SK-N-SH (cell line): ENCODE data around the gene CLMN. TPM values are rescaled to one million over a fixed set of nuclear protein-coding genes. Genes with fewer than 3 reads are reported as not detected.

ENCODE experiments used
- CTCF ChIA-PET: fragments of 300-600, 350-600 bp; formaldehyde crosslinking; extraction: SDS; loops from one replicate; lab custom pipeline; 2021; lab: Yijun Ruan, JAX
- POLR2A ChIA-PET: fragments of 350-600 bp; sonication (Branson Sonifier 250); formaldehyde crosslinking; extraction: SDS; loops from one replicate; lab custom pipeline; 2020; ENCODE audit warnings: antibody characterized with exemption, inconsistent platforms; lab: Yijun Ruan, JAX
- DNase-seq: peaks from one replicate; pipeline ENCODE4 v3.0.0; 2012
- H2AFZ ChIP-seq: fragments of 200-600 bp; sonication (generic); 2 replicates; pipeline ENCODE4 v1.8.1; 2016; ENCODE audit warnings: antibody characterized with exemption, mild to moderate bottlenecking, low read depth
- H3F3A ChIP-seq: fragments of 200-600 bp; sonication (generic); replicated peaks from 2 replicates; pipeline ENCODE3; 2016; ENCODE audit warnings: antibody characterized with exemption, mild to moderate bottlenecking; ENCODE audit not compliant: insufficient read depth
- H3K27ac ChIP-seq, 2 experiments: fragments of 200-500 bp in 1 of 2; fragments of 200-600 bp in 1 of 2; sonication (Bioruptor generic) in 1 of 2; sonication (generic), shearing (Covaris generic) in 1 of 2; 2 replicates each; pipeline versions ENCODE4 v1.5.1 to v1.6.1; 2014 to 2016; ENCODE audit warnings: low read depth in 2 of 2, inconsistent platforms in 1 of 2, low read length in 1 of 2, mild to moderate bottlenecking in 1 of 2, mixed read lengths in 1 of 2
- H3K27me3 ChIP-seq: fragments of 200-600 bp; sonication (generic), shearing (Covaris generic); 2 replicates; pipeline ENCODE4 v1.6.1; 2016; ENCODE audit warnings: mixed run types; ENCODE audit not compliant: insufficient read depth
- H3K36me3 ChIP-seq, 2 experiments: fragments of 200-500 bp in 1 of 2; fragments of 200-600 bp in 1 of 2; sonication (Bioruptor generic) in 1 of 2; sonication (generic) in 1 of 2; replicated peaks in 1 of 2; 2 replicates each; pipeline versions ENCODE3 to v1.5.1; 2014 to 2016; ENCODE audit warnings: low read length in 1 of 2, mild to moderate bottlenecking in 1 of 2; ENCODE audit not compliant: insufficient read depth in 2 of 2, control insufficient read depth in 1 of 2
- H3K4me1 ChIP-seq, 2 experiments: fragments of 200-500 bp in 1 of 2; fragments of 200-600 bp in 1 of 2; sonication (Bioruptor generic) in 1 of 2; sonication (generic), shearing (Covaris generic) in 1 of 2; 2 replicates each; pipeline versions ENCODE4 v1.5.1 to v1.6.1; 2014 to 2016; ENCODE audit warnings: low read depth in 1 of 2, low read length in 1 of 2, mixed run types in 1 of 2; ENCODE audit not compliant: insufficient read depth in 2 of 2, control insufficient read depth in 1 of 2
- H3K4me2 ChIP-seq: fragments of 200-600 bp; sonication (generic), shearing (Covaris generic); 2 replicates; pipeline ENCODE4 v1.6.1; 2017; ENCODE audit warnings: mixed run types
- H3K4me3 ChIP-seq, 2 experiments: fragments of 200-500 bp in 1 of 2; fragments of 200-600 bp in 1 of 2; sonication (Bioruptor generic) in 1 of 2; sonication (generic), shearing (Covaris generic) in 1 of 2; 2 replicates each; pipeline versions ENCODE4 v1.5.1 to v1.8.1; 2014 to 2016; ENCODE audit warnings: low read depth in 2 of 2, inconsistent platforms in 1 of 2, low read length in 1 of 2, mild to moderate bottlenecking in 1 of 2, mixed read lengths in 1 of 2, moderate library complexity in 1 of 2
- H3K79me2 ChIP-seq: fragments of 200-600 bp; sonication (generic); 2 replicates; pipeline ENCODE4 v1.8.1; 2017; ENCODE audit warnings: mild to moderate bottlenecking; ENCODE audit not compliant: insufficient read depth
- H3K9ac ChIP-seq: fragments of 200-600 bp; sonication (generic); 2 replicates; pipeline ENCODE4 v1.6.1; 2017; ENCODE audit warnings: mixed run types
- H3K9me2 ChIP-seq: fragments of 200-600 bp; sonication (generic); 2 replicates; pipeline ENCODE4 v1.6.1; 2017; ENCODE audit warnings: mixed run types
- H3K9me3 ChIP-seq: fragments of 200-600 bp; sonication (generic); 2 replicates; pipeline ENCODE4 v1.6.1; 2017; ENCODE audit warnings: mixed run types, mild to moderate bottlenecking, moderate library complexity
- H4K20me1 ChIP-seq: fragments of 200-600 bp; sonication (generic); 2 replicates; pipeline ENCODE4 v1.6.1; 2017; ENCODE audit warnings: mild to moderate bottlenecking, mixed run types; ENCODE audit not compliant: insufficient read depth
- ELF1 ChIP-seq: IDR thresholded peaks from 2 replicates; pipeline ENCODE4 v1.4.0; 2012
- EZH2phosphoT487 ChIP-seq: fragments of 200-600 bp; sonication (generic); IDR thresholded peaks from 2 replicates; pipeline ENCODE4 v1.6.1; 2017; ENCODE audit warnings: low read depth, mixed run types, mild to moderate bottlenecking, antibody characterized with exemption, moderate library complexity, borderline replicate concordance
- FOXJ3 ChIP-seq: sonication (generic); formaldehyde crosslinking; IDR thresholded peaks from 2 replicates; pipeline ENCODE4 v1.5.1; 2020; ENCODE audit warnings: mild to moderate bottlenecking, missing genetic modification reagents
- GABPA ChIP-seq: IDR thresholded peaks from 2 replicates; pipeline ENCODE4 v1.4.0; 2012; ENCODE audit warnings: low read depth, mild to moderate bottlenecking
- GATA2 ChIP-seq: sonication (generic); formaldehyde crosslinking; IDR thresholded peaks from 2 replicates; pipeline ENCODE4 v1.5.0; 2020; ENCODE audit warnings: mild to moderate bottlenecking, missing genetic modification reagents
- IRF3 ChIP-seq: fragments of 150-350 bp; IDR thresholded peaks from 2 replicates; pipeline ENCODE4 v1.6.1; 2016; ENCODE audit warnings: mild to moderate bottlenecking, low read depth, low read length
- JUND ChIP-seq: IDR thresholded peaks from 2 replicates; pipeline ENCODE4 v1.4.0; 2012
- MXI1 ChIP-seq: IDR thresholded peaks from 2 replicates; pipeline ENCODE4 v1.6.1; 2012; ENCODE audit warnings: mild to moderate bottlenecking, low read depth, low read length, improper control_type of control experiment
- RAD21 ChIP-seq: IDR thresholded peaks from 2 replicates; pipeline ENCODE4 v1.6.1; 2012; ENCODE audit warnings: mild to moderate bottlenecking, low read length
- REST ChIP-seq: IDR thresholded peaks from 2 replicates; pipeline ENCODE4 v1.6.1; 2012; ENCODE audit warnings: mild to moderate bottlenecking, low read depth, low read length, moderate library complexity
- RXRA ChIP-seq: IDR thresholded peaks from 2 replicates; pipeline ENCODE4 v1.4.0; 2012; ENCODE audit warnings: low read depth, mild to moderate bottlenecking, borderline replicate concordance
- SMC3 ChIP-seq: IDR thresholded peaks from 2 replicates; pipeline ENCODE4 v1.6.1; 2012; ENCODE audit warnings: low read depth, low read length, improper control_type of control experiment
- TAF1 ChIP-seq: IDR thresholded peaks from 2 replicates; pipeline ENCODE4 v1.6.1; 2012; ENCODE audit warnings: low read depth, mild to moderate bottlenecking, low read length, moderate library complexity, borderline replicate concordance
- TEAD4 ChIP-seq: IDR thresholded peaks from 2 replicates; pipeline ENCODE4 v1.4.0; 2012; ENCODE audit warnings: mild to moderate bottlenecking, borderline replicate concordance; ENCODE audit not compliant: insufficient read depth
- USF2 ChIP-seq: fragments of 150-350 bp; IDR thresholded peaks from 2 replicates; pipeline ENCODE4 v1.6.1; 2017; ENCODE audit warnings: antibody characterized with exemption, low read length, low read depth, borderline replicate concordance
- WGBS: methylation state at CpG from one replicate; pipeline ENCODE4 v1.1.6; 2017; ENCODE audit warnings: low lambda C conversion rate; 5-methylcytosine and 5-hydroxymethylcytosine counted together
- polyA plus RNA-seq, 3 experiments: library from polyadenylated mRNA; depleted of rRNA; stranded (reverse); fragments of >200 nt; gene quantifications; 2 replicates each; pipeline ENCODE4 v1.2.3, GENCODE V29; 2012

Gene CLMN
- polyA plus RNA-seq, 1 of the 3 experiments (the other 2 are of a cell fraction) = 1.4 TPM

GRCh38 chr14:95295600-95296376, 23.9 kb downstream of the CLMN start:
- H3K4me1 ChIP-seq = peaks cover 9 to 18% of the 10 kb centered on the region in 2 experiments; a peak in 2 of 4 replicates
- no peaks in the 10 kb centered on the region for H3K36me3 ChIP-seq
- H3K9me3 ChIP-seq = no peaks in the 10 kb centered on the region
- H3K9ac ChIP-seq = no peak overlapping the region
- no peak overlapping the region for H3K4me3 ChIP-seq
- H3K9me2 ChIP-seq = no peaks in the 10 kb centered on the region
- no peak overlapping the region for H3K4me2 ChIP-seq
- no peaks in the 10 kb centered on the region for H3K27me3 ChIP-seq
- WGBS = 91% methylated on average over 6 of the region's 6 CpGs
- no peak overlapping the region for H3K27ac ChIP-seq
- no peaks in the 10 kb centered on the region for H4K20me1 ChIP-seq
- ChIA-PET CTCF (no interaction called here), POLR2A (no interaction called here)
- no peaks in the 10 kb centered on the region for H3F3A ChIP-seq
- H3K79me2 ChIP-seq = no peaks in the 10 kb centered on the region
- TF ChIP-seq TAF1 (no peak), REST (no peak), FOXJ3 (CRISPR knock-in tag) (no peak), RXRA (no peak), GABPA (no peak), RAD21 (no peak), USF2 (no peak), TEAD4 (no peak), JUND (no peak), ELF1 (no peak), MXI1 (no peak), IRF3 (no peak), SMC3 (no peak), GATA2 (CRISPR knock-in tag) (no peak), EZH2phosphoT487 (no peak)
- no peak overlapping the region for H2AFZ ChIP-seq
- no peak for DNase-seq
